ENCODE measurements around the gene PPFIA1. TPM values are rescaled to one million over a fixed set of nuclear protein-coding genes. Genes with fewer than 3 reads are reported as not detected.

The PPFIA1 gene
- total and polyA plus RNA-seq, 2 of the 13 experiments (the other 11 are each of a cell fraction or from before 2014, with no cell fraction given): 29.9 to 45.2 TPM

DNA sequence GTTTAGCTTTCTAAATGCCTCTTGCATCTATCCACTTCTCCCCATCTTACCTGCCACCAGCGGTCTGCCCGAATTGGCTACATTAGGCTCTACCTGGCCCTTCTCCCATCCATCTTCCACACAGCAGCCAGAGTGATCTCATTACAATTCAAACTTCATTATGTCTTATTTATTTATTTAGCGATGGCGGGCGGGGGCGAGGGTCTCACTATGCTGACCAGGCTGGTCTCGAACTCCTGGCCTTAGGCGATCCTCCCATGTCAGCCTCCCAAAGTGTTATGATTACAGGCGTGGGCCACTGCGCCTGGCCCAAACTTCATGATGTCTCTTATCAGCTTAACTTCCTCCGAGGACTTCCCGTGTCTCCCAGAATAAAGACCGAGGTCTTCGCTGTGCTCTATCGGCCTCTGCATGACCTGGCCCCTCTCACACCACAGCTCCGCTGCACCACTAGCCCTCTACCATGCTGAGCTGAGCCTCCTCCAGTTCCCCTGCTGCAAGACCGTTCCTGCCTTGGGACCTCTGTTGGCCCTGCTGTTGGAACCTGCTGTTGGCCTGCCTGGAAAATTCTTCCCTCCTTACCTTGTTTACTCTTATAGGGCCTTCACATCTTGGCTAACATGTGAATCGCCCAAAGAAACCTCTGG is 127.0 kb downstream of the PPFIA1 start (continued):
- no peak for TF ChIP-seq CREM (IDR thresholded peaks at IDR 0.05)
- no peak for TF ChIP-seq CREM (CRISPR knock-in tag; IDR thresholded peaks at IDR 0.05)
- TF ChIP-seq, protein P1, sequence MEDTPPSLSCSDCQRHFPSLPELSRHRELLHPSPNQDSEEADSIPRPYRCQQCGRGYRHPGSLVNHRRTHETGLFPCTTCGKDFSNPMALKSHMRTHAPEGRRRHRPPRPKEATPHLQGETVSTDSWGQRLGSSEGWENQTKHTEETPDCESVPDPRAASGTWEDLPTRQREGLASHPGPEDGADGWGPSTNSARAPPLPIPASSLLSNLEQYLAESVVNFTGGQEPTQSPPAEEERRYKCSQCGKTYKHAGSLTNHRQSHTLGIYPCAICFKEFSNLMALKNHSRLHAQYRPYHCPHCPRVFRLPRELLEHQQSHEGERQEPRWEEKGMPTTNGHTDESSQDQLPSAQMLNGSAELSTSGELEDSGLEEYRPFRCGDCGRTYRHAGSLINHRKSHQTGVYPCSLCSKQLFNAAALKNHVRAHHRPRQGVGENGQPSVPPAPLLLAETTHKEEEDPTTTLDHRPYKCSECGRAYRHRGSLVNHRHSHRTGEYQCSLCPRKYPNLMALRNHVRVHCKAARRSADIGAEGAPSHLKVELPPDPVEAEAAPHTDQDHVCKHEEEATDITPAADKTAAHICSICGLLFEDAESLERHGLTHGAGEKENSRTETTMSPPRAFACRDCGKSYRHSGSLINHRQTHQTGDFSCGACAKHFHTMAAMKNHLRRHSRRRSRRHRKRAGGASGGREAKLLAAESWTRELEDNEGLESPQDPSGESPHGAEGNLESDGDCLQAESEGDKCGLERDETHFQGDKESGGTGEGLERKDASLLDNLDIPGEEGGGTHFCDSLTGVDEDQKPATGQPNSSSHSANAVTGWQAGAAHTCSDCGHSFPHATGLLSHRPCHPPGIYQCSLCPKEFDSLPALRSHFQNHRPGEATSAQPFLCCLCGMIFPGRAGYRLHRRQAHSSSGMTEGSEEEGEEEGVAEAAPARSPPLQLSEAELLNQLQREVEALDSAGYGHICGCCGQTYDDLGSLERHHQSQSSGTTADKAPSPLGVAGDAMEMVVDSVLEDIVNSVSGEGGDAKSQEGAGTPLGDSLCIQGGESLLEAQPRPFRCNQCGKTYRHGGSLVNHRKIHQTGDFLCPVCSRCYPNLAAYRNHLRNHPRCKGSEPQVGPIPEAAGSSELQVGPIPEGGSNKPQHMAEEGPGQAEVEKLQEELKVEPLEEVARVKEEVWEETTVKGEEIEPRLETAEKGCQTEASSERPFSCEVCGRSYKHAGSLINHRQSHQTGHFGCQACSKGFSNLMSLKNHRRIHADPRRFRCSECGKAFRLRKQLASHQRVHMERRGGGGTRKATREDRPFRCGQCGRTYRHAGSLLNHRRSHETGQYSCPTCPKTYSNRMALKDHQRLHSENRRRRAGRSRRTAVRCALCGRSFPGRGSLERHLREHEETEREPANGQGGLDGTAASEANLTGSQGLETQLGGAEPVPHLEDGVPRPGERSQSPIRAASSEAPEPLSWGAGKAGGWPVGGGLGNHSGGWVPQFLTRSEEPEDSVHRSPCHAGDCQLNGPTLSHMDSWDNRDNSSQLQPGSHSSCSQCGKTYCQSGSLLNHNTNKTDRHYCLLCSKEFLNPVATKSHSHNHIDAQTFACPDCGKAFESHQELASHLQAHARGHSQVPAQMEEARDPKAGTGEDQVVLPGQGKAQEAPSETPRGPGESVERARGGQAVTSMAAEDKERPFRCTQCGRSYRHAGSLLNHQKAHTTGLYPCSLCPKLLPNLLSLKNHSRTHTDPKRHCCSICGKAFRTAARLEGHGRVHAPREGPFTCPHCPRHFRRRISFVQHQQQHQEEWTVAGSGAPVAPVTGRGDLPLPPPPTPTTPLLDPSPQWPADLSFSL (CRISPR knock-in tag; IDR thresholded peaks at IDR 0.05): no peak
- no peak for TF ChIP-seq MTF2 (CRISPR knock-in tag; IDR thresholded peaks at IDR 0.05; ENCODE audit: borderline replicate concordance)
- no peak for TF ChIP-seq ZGPAT (CRISPR knock-in tag; IDR thresholded peaks at IDR 0.05)
- TF ChIP-seq ZNF383 (CRISPR knock-in tag; IDR thresholded peaks at IDR 0.05; ENCODE audit: borderline replicate concordance): no peak
- no peak for TF ChIP-seq POLR2G (IDR thresholded peaks at IDR 0.05; ENCODE audit: low read depth, low read length)
- TF ChIP-seq MZF1 (CRISPR knock-in tag; IDR thresholded peaks at IDR 0.05; ENCODE audit: borderline replicate concordance): no peak
- TF ChIP-seq, protein P2, sequence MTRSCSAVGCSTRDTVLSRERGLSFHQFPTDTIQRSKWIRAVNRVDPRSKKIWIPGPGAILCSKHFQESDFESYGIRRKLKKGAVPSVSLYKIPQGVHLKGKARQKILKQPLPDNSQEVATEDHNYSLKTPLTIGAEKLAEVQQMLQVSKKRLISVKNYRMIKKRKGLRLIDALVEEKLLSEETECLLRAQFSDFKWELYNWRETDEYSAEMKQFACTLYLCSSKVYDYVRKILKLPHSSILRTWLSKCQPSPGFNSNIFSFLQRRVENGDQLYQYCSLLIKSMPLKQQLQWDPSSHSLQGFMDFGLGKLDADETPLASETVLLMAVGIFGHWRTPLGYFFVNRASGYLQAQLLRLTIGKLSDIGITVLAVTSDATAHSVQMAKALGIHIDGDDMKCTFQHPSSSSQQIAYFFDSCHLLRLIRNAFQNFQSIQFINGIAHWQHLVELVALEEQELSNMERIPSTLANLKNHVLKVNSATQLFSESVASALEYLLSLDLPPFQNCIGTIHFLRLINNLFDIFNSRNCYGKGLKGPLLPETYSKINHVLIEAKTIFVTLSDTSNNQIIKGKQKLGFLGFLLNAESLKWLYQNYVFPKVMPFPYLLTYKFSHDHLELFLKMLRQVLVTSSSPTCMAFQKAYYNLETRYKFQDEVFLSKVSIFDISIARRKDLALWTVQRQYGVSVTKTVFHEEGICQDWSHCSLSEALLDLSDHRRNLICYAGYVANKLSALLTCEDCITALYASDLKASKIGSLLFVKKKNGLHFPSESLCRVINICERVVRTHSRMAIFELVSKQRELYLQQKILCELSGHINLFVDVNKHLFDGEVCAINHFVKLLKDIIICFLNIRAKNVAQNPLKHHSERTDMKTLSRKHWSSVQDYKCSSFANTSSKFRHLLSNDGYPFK (CRISPR knock-in tag; IDR thresholded peaks at IDR 0.05; ENCODE audit: borderline replicate concordance): no peak
- no peak for TF ChIP-seq SRF (IDR thresholded peaks at IDR 0.05; ENCODE audit: low read depth, low read length)
- 0 out of 2 replicates have a peak, but pooled peaks have one; percentile 16 for TF ChIP-seq FOXK2 (IDR thresholded peaks at IDR 0.05)
- TF ChIP-seq KDM5B (CRISPR knock-in tag; IDR thresholded peaks at IDR 0.05; ENCODE audit: borderline replicate concordance): 0 out of 2 replicates have a peak, but pooled peaks have one; percentile 2
- TF ChIP-seq SMAD3 (CRISPR knock-in tag; IDR thresholded peaks at IDR 0.05): no peak
- TF ChIP-seq, protein P3, sequence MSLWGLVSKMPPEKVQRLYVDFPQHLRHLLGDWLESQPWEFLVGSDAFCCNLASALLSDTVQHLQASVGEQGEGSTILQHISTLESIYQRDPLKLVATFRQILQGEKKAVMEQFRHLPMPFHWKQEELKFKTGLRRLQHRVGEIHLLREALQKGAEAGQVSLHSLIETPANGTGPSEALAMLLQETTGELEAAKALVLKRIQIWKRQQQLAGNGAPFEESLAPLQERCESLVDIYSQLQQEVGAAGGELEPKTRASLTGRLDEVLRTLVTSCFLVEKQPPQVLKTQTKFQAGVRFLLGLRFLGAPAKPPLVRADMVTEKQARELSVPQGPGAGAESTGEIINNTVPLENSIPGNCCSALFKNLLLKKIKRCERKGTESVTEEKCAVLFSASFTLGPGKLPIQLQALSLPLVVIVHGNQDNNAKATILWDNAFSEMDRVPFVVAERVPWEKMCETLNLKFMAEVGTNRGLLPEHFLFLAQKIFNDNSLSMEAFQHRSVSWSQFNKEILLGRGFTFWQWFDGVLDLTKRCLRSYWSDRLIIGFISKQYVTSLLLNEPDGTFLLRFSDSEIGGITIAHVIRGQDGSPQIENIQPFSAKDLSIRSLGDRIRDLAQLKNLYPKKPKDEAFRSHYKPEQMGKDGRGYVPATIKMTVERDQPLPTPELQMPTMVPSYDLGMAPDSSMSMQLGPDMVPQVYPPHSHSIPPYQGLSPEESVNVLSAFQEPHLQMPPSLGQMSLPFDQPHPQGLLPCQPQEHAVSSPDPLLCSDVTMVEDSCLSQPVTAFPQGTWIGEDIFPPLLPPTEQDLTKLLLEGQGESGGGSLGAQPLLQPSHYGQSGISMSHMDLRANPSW (CRISPR knock-in tag; IDR thresholded peaks at IDR 0.05; ENCODE audit: borderline replicate concordance): no peak
- TF ChIP-seq ZNF567 (CRISPR knock-in tag; IDR thresholded peaks at IDR 0.05; ENCODE audit: borderline replicate concordance): no peak
- no peak for TF ChIP-seq ATAD3A (CRISPR knock-in tag; IDR thresholded peaks at IDR 0.05)

Data from HepG2 (cell line).